Large intestine (tissue), 3 donors: ENCODE results near the gene CEP104. TPM values are rescaled to one million over a fixed set of nuclear protein-coding genes. Genes with fewer than 3 reads are reported as not detected.
"Not testable (repeated sequence)": the region's sequence is repeated elsewhere in the genome, so short reads cannot be mapped to it uniquely, and the experiment has no call there.

Source experiments
- DNase-seq, 2 donors: peaks; one replicate each; pipeline versions ENCODE4 v3.0.0 to v3.0.0-alpha.2; 2013
- H3K27ac ChIP-seq: one replicate; pipeline ENCODE4 v1.5.1; 2013; ENCODE audit warnings: low read length
- H3K27me3 ChIP-seq: 2 replicates; pipeline ENCODE4 v1.6.1; 2013; ENCODE audit warnings: low read length; ENCODE audit not compliant: control insufficient read depth, insufficient read depth
- H3K36me3 ChIP-seq: 2 replicates; pipeline ENCODE4 v1.6.1; 2013; ENCODE audit warnings: low read length; ENCODE audit not compliant: control insufficient read depth, insufficient read depth
- H3K4me1 ChIP-seq: one replicate; pipeline ENCODE4 v1.6.1; 2013; ENCODE audit warnings: low read length; ENCODE audit not compliant: control insufficient read depth, insufficient read depth
- H3K4me3 ChIP-seq: one replicate; pipeline ENCODE4 v1.5.1; 2013; ENCODE audit warnings: low read length
- H3K9me3 ChIP-seq: one replicate; pipeline ENCODE4 v1.6.1; 2013; ENCODE audit warnings: mild to moderate bottlenecking, low read depth, low read length, moderate library complexity; ENCODE audit not compliant: control insufficient read depth
- WGBS: methylation state at CpG from one replicate; pipeline ENCODE4 v1.1.5; 2013; ENCODE audit warnings: low lambda C conversion rate; ENCODE audit not compliant: insufficient coverage; 5-methylcytosine and 5-hydroxymethylcytosine counted together
- polyA plus RNA-seq: library from polyadenylated mRNA; unstranded; fragments of 120-200 nt; gene quantifications from one replicate; pipeline ENCODE4 v1.2.1, GENCODE V29; 2013

CEP104 gene
- polyA plus RNA-seq, 1 donor: 31.5 TPM

DNA sequence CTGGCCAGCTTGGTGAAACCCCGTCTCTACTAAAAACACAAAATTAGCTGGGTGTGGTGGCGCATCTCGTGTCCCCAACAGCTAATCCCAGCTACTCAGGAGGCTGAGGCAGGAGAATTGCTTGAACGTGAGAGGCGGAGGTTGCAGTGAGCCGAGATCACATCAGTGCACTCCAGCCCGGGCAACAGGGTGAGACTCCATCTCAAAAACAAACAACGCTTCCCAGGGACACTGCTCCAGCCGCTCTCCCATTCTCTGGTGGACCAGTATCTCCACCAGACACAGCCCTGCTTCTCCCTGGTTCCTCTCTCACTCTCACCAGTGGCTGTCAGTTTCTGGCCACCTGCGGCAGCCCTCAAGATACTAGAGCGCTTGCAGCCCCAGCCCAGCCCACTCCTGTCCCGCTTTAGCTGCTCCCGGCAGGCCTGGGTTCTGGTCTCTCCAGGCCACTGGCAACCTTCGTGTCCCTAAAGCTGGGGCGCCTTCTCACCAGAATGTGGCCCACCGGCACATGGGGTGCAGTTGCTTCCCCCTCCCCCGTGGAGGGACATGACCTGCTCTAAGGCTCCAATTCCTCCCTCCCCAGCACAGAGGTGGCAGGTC, 39.8 kb downstream of the CEP104 start:
- no peak for DNase-seq
- H3K36me3 ChIP-seq: peaks cover 49% of the 10 kb centered on the region
- H3K27ac ChIP-seq: no peak overlapping the region
- no CpG with 5 or more reads among the region's 17 CpGs for WGBS
- H3K4me3 ChIP-seq: no peak overlapping the region
- H3K9me3 ChIP-seq: no peaks in the 10 kb centered on the region
- no peaks in the 10 kb centered on the region for H3K4me1 ChIP-seq
- H3K27me3 ChIP-seq: no peaks in the 10 kb centered on the region

DNA sequence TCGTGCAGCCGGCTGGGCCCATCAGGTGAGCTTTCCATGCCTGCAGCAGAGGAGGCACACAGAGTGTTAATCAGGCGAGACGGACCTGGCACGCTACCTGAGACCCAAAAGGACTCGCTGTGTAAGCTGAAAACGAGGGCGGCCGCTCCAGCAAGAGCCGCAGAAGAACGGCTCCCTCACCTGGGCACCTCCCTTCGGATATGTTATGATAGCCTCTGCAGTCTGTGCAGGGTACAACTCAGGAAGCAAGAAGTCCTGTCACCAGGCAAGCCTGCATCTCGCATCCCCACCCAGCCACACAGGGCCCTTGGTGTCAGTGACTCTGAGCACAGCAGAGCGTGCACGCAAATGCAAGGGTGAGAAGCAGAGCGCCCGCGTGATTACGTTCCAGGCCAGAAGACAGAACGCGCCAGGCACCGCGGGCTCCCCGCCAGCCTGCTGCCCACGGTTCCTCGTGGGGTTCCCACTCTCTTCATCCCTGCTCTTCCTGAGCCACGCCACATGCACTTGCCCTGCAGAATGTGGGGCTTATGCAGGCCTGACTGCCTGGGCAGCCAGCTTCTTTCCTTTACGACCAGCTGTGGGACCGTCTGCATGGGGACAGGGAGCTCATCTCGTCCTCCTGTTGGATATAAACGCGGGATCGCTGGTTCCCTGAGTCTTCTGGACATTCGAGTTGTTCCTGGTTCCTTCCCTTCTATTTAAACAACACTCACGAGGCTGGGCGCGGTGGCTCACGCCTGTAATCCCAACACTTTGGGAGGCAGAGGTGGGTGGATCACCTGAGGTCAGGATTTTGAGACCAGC, 40.5 kb downstream of the CEP104 start:
- Histone ChIP-seq H3K36me3 (peaks cover 42% of the 10 kb centered on the region), H3K4me1 (no peaks in the 10 kb centered on the region)
- WGBS: no CpG with 5 or more reads among the region's 38 CpGs

DNA sequence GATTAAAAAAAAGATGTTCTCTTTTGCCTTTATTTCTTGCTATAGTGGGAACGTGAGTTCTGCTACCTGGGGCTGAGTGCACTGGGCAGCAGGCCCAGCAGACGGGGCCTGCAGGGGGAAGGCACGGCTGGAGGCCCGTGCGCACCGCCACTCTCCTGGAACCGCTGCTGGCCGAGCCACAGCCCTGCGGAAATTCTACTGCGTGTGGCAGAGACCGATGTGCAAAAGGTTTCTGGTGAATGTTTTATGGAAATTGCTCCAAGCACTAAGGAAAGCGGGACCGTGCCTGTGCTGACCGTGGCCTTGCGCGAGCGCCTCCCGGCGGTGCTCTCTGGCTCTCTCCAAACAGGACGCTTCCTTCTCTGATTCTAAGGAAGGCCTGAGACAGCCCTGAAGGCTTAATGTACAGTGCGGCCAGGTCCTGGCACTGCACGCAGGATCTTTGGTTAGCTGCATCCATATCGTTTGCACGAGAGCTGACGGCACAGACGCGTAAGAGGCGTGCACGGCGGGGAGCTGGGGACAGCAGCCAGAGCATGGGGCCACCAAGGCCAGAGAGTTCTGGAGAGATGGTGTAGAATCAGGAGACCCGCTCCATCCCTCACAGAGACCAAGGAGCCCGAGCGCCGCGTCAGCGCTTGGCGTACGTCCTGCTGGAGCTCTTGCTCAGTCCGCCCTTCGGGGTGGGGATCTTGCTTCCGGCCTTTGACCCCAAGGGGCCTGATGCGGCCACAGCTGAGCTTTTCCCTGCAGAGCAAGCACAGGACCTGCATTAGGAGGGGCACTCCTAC, 42.0 kb downstream of the CEP104 start:
- H3K9me3 ChIP-seq: no peaks in the 10 kb centered on the region
- no peak overlapping the region for H3K27ac ChIP-seq
- WGBS: 86% methylated on average over 2 of the region's 42 CpGs

More for the DNA sequence above, 40.5 kb downstream of the CEP104 start:
- Histone ChIP-seq H3K27ac (no peak overlapping the region), H3K27me3 (no peaks in the 10 kb centered on the region), H3K9me3 (no peaks in the 10 kb centered on the region), H3K4me3 (no peak overlapping the region)
- DNase-seq: no peak

DNA sequence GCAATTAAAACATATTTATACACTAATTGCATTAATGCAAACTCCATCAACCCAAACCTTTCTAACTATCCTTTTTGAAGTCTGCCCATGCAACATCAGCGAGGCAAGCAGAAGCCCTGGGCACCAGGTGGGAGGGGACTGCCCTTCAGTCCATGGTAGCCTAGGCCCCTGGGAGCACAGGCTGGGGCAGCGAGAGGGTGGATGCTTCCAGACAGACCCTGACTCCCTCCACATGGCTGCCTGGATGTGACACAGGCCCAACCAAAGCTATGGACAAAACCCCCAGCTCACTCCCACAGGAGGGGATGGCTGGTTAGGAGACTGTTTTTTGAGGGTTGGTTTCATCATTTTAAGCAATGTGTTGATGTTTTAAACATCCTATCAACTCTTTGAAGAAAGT, 42.9 kb downstream of the CEP104 start:
- DNase-seq: no peak
- no peaks in the 10 kb centered on the region for H3K4me1 ChIP-seq
- no peaks in the 10 kb centered on the region for H3K27me3 ChIP-seq
- no peak overlapping the region for H3K27ac ChIP-seq
- no peaks in the 10 kb centered on the region for H3K9me3 ChIP-seq
- no peak overlapping the region for H3K4me3 ChIP-seq
- WGBS: no CpG with 5 or more reads among the region's 2 CpGs
- H3K36me3 ChIP-seq: peaks cover 20% of the 10 kb centered on the region

More for the DNA sequence above, 42.0 kb downstream of the CEP104 start:
- no peak overlapping the region for H3K4me3 ChIP-seq
- peaks cover 27% of the 10 kb centered on the region for H3K36me3 ChIP-seq
- DNase-seq: no peak
- H3K4me1 ChIP-seq: no peaks in the 10 kb centered on the region
- no peaks in the 10 kb centered on the region for H3K27me3 ChIP-seq

DNA sequence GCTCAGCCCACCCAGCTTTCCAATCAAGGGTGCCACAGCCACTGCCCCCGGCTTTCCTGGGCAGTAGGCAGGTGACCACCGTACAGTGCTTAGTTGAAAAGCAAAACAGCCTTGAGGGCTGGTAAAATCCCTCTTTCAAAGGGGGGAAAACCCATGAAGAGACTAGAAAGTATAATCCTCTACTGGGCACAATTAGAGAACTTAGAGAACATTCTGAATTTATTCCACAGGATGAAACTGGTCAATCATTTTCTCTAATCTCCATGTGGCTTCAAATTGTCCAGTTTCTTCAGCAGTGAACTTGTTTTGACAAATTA, 45.5 kb downstream of the CEP104 start:
- Histone ChIP-seq H3K4me3 (no peak overlapping the region), H3K9me3 (no peaks in the 10 kb centered on the region), H3K27me3 (no peaks in the 10 kb centered on the region), H3K36me3 (peaks cover 15% of the 10 kb centered on the region), H3K4me1 (no peaks in the 10 kb centered on the region), H3K27ac (no peak overlapping the region)
- DNase-seq: no peak
- 60% methylated on average over 1 of the region's 2 CpGs for WGBS

DNA sequence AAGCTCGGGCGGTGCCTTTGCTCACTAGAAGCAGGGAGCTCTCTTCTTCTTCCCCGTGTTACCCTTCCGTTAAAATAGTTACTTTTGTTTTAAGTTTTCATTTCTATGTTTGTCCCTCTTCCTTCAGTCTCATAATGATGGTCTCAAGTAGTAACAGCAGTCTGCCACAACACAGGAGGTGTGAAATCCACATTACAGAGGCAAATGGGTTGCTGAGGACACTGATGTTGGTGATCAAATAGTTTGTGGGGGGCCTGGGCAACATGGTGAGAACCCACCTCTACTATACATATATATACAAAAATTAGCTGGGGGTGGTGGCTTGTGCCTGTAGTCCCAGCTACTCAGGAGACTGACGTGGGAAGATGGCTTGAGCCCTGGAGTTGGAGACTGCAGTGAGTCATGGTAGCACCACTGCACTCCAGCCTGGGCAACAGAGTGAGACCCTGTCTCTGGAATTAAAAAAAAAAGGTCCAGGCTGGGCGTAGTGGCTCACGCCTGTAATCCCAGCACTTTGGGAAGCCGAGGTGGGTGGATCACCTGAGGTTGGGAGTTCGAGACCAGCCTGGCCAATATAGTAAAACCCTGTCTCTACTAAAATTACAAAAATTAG, 46.8 kb downstream of the CEP104 start:
- H3K27ac ChIP-seq, DNase-seq, H3K27me3 ChIP-seq, H3K9me3 ChIP-seq, H3K4me3 ChIP-seq, H3K4me1 ChIP-seq: not testable (repeated sequence)
- peaks cover 12% of the 10 kb centered on the region for H3K36me3 ChIP-seq
- WGBS: 80% methylated on average over 1 of the region's 9 CpGs

DNA sequence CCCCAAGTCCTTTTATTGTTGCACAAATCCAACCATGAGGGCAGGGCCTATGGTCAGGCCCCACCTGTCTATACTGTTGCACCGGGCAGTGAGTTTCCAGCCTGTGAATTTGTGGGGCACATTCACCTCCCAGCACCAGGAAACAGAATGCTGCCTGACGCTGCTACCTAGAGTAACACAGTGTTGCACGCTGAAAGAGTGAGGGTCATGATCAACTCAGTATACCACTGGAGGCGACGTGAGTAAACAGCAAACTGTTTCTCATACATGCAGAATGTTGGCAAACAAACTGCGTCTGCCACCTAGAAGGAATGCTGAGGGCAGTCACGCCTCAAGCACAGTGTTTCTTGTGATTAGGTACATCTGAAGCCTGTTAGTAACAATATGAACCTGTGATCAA, 47.3 kb downstream of the CEP104 start:
- no peak overlapping the region for H3K27ac ChIP-seq
- H3K36me3 ChIP-seq: peaks cover 7% of the 10 kb centered on the region
- no peak for DNase-seq
- no peaks in the 10 kb centered on the region for H3K27me3 ChIP-seq
- no peak overlapping the region for H3K4me3 ChIP-seq
- H3K9me3 ChIP-seq: peaks cover 2% of the 10 kb centered on the region
- WGBS: no CpG with 5 or more reads among the region's 7 CpGs
- H3K4me1 ChIP-seq: no peaks in the 10 kb centered on the region

DNA sequence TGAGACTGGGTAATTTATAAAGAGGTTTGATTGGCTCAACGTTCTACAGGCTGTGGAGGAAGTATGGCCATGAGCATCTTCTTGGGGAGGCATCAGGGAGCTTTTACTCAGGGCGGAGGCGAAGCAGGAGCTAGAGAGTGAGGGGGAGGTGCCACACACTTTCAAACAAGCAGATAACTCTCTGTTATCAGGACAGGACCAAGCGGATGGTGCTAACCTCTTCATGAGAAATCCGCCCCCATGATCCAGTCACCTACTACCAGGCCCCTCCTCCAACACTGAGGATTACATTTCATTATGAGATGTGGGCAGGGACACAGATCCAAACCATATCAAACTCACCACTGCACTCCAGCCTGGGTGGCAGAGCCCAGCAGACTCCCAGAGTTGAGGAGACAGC, 49.2 kb downstream of the CEP104 start:
- Histone ChIP-seq H3K27ac (no peak overlapping the region), H3K4me1 (no peaks in the 10 kb centered on the region), H3K36me3 (no peaks in the 10 kb centered on the region), H3K27me3 (peaks cover 4% of the 10 kb centered on the region), H3K9me3 (peaks cover 2% of the 10 kb centered on the region), H3K4me3 (no peak overlapping the region)
- DNase-seq: no peak
- WGBS: no CpG with 5 or more reads among the region's 5 CpGs

DNA sequence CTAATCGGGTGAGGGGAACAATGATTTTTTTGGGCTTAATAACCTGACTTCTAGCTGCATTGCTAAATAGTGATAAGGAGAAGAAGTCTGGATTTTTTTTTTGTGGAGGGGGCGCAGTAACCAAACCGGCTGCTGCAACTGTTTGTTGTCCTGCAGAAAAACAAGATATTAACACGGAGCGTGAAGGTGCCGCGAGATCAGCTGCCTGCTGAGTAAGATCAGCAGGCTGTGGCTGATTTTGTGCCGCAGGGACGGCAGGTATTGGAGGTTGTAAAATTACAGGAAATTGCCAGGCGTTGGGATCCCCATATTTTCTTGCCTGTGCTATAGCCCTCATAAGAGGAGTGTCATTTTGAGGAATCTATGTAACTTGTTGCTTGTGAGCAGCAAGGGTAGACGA, 52.0 kb downstream of the CEP104 start:
- Histone ChIP-seq H3K4me3 (no peak overlapping the region), H3K27ac (no peak overlapping the region), H3K9me3 (peaks cover 2% of the 10 kb centered on the region), H3K36me3 (no peaks in the 10 kb centered on the region), H3K4me1 (no peaks in the 10 kb centered on the region), H3K27me3 (peaks cover 6% of the 10 kb centered on the region)
- WGBS: 97% methylated on average over 6 of the region's 11 CpGs
- no peak for DNase-seq

DNA sequence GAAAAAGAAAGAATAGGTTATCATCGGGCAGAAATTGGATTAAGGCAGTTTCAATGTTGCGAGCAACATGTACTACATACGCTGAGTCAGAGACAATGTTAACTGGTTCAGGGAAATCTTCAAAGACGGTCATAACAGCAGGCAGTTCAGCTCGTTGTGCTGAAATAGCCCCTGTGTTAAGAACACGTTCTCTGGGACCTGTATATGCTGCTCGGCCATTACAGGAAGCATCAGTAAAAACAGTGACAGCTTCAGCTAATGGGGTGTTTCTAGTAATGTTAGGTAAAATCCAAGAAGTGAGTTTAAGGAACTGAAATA, 52.4 kb downstream of the CEP104 start:
- not testable (repeated sequence) for H3K36me3 ChIP-seq, H3K4me3 ChIP-seq, H3K27me3 ChIP-seq, DNase-seq, H3K4me1 ChIP-seq, H3K27ac ChIP-seq, H3K9me3 ChIP-seq
- no CpG with 5 or more reads among the region's 7 CpGs for WGBS
